WERI-Rb-1 (cell line): Measurements from ENCODE around the gene SASH3.

Experiments used
- DNase-seq: peaks from one replicate; pipeline ENCODE4 v3.0.0-alpha.2; 2020
- H3K27ac ChIP-seq: fragments of 250-450 bp; sonication (Bioruptor Pico); 2 replicates; pipeline ENCODE4 v1.5.1; 2020; ENCODE audit warnings: mild to moderate bottlenecking, moderate library complexity
- H3K27me3 ChIP-seq: fragments of 250-450 bp; sonication (Bioruptor Pico); 2 replicates; pipeline ENCODE4 v1.5.1; 2021; ENCODE audit warnings: mild to moderate bottlenecking, low read depth, moderate library complexity; ENCODE audit not compliant: insufficient read depth, severe bottlenecking
- H3K36me3 ChIP-seq: fragments of 250-450 bp; sonication (Bioruptor Pico); 2 replicates; pipeline ENCODE4 v1.5.1; 2020; ENCODE audit warnings: mild to moderate bottlenecking, moderate library complexity
- H3K4me3 ChIP-seq: 2 replicates; pipeline ENCODE4 v1.5.1; 2011; ENCODE audit warnings: low read depth, mild to moderate bottlenecking, control low read depth, low read length
- H3K9me3 ChIP-seq: fragments of 250-450 bp; sonication (Bioruptor Pico); 2 replicates; pipeline ENCODE4 v1.5.1; 2021; ENCODE audit warnings: mild to moderate bottlenecking, moderate library complexity; ENCODE audit not compliant: severe bottlenecking
- CTCF ChIP-seq: IDR thresholded peaks from 2 replicates; pipeline ENCODE4 v1.5.1; 2011; ENCODE audit warnings: low read depth, mild to moderate bottlenecking, control low read depth, inconsistent platforms, low read length

SASH3 gene

GRCh38 chrX:129783291-129783713 is 3.6 kb downstream of the SASH3 start:
- no peaks in the 10 kb centered on the region for H3K36me3 ChIP-seq
- no peak overlapping the region for H3K4me3 ChIP-seq
- peaks cover 5% of the 10 kb centered on the region for H3K27me3 ChIP-seq
- DNase-seq, result no peak
- no peaks in the 10 kb centered on the region for H3K9me3 ChIP-seq
- no peak for TF ChIP-seq CTCF
- H3K27ac ChIP-seq, result no peak overlapping the region

- Histone ChIP-seq H3K27me3 (peaks cover 5% of the 10 kb centered on the region), H3K4me3 (no peak overlapping the region), H3K9me3 (no peaks in the 10 kb centered on the region), H3K27ac (no peak overlapping the region), H3K36me3 (no peaks in the 10 kb centered on the region)
- no peak for DNase-seq
- TF ChIP-seq CTCF, result no peak
Measured at GRCh38 chrX:129784371-129784770, 4.6 kb downstream of the SASH3 start.

GRCh38 chrX:129785160-129785947 is 5.6 kb downstream of the SASH3 start:
- no peak overlapping the region for H3K27ac ChIP-seq
- H3K36me3 ChIP-seq, result no peaks in the 10 kb centered on the region
- no peak overlapping the region for H3K4me3 ChIP-seq
- H3K9me3 ChIP-seq, result no peaks in the 10 kb centered on the region
- H3K27me3 ChIP-seq, result no peaks in the 10 kb centered on the region
- TF ChIP-seq CTCF, result no peak
- DNase-seq, result no peak

GRCh38 chrX:129786210-129786651 is 6.5 kb downstream of the SASH3 start:
- Histone ChIP-seq H3K27ac (no peak overlapping the region), H3K9me3 (no peaks in the 10 kb centered on the region), H3K36me3 (no peaks in the 10 kb centered on the region), H3K4me3 (no peak overlapping the region), H3K27me3 (no peaks in the 10 kb centered on the region)
- no peak for TF ChIP-seq CTCF
- DNase-seq, result no peak

GRCh38 chrX:129787336-129788055 is 7.7 kb downstream of the SASH3 start:
- no peak overlapping the region for H3K27ac ChIP-seq
- TF ChIP-seq CTCF, result no peak
- H3K27me3 ChIP-seq, result no peaks in the 10 kb centered on the region
- no peaks in the 10 kb centered on the region for H3K36me3 ChIP-seq
- DNase-seq, result no peak
- no peaks in the 10 kb centered on the region for H3K9me3 ChIP-seq
- no peak overlapping the region for H3K4me3 ChIP-seq
